GM12878 (cell line): ENCODE measurements around the gene TMEM61. TPM values are rescaled to one million over a fixed set of nuclear protein-coding genes. Genes with fewer than 3 reads are reported as not detected.
A peak's percentile ranks its signal among the peaks of the same experiment; 100 is the strongest.

Experiments
- ATAC-seq: fragments of 200-7000 bp; cut with Tn5 transposase; 3 replicates; pipeline ENCODE4 v1.9.1; 2020; ENCODE audit warnings: mild to moderate bottlenecking, moderate library complexity
- BruUV-seq: library from RNA; stranded (reverse); fragments of 400-500 nt; replicated peaks from 2 replicates; lab custom pipeline; 2021; lab: Mats Ljungman, UMichigan
- CTCF ChIA-PET: fragments of 300-600 bp; sonication (Branson Sonifier 250); formaldehyde crosslinking; extraction: SDS; loops from one replicate; lab custom pipeline; 2021; ENCODE audit warnings: inconsistent platforms; lab: Yijun Ruan, JAX
- POLR2A ChIA-PET: fragments of 350-600 bp; formaldehyde crosslinking; extraction: SDS; loops from one replicate; lab custom pipeline; 2021; ENCODE audit warnings: inconsistent platforms; lab: Charles Lee
- RAD21 ChIA-PET: fragments of 300-600 bp; sonication (Branson Sonifier 250); formaldehyde crosslinking; loops from one replicate; lab custom pipeline; 2023; ENCODE audit warnings: antibody characterized with exemption; ENCODE audit not compliant: unreplicated experiment; lab: Charles Lee
- SMC1A ChIA-PET: fragments of 300-600 bp; sonication (Branson Sonifier 250); formaldehyde crosslinking; loops from one replicate; lab custom pipeline; 2023; ENCODE audit not compliant: unreplicated experiment, uncharacterized antibody; lab: Charles Lee
- DNase-seq: peaks from one replicate; pipeline ENCODE4 v3.0.0-alpha.2; 2011; ENCODE audit warnings: low read depth, low spot score
- FAIRE-seq: peaks from 3 replicates; lab custom pipeline; 2011; peaks lifted over from hg19 to GRCh38; lab: Jason Lieb, UNC
- H2AFZ ChIP-seq: 2 replicates; pipeline ENCODE4 v1.6.0; 2011; ENCODE audit warnings: low read depth, low read length, control low read depth; ENCODE audit not compliant: control insufficient read depth
- H3K27ac ChIP-seq: 2 replicates; pipeline ENCODE4 v1.5.1; 2011; ENCODE audit warnings: control low read depth; ENCODE audit not compliant: control insufficient read depth, insufficient read depth
- H3K27me3 ChIP-seq, 2 experiments: replicated peaks in 1 of 2; 2 replicates each; pipeline versions ENCODE4 v1.6.0 to v1.6.1; 2011; ENCODE audit warnings: low read length in 1 of 2; ENCODE audit not compliant: control insufficient read depth in 2 of 2, insufficient read depth in 2 of 2
- H3K36me3 ChIP-seq, 2 experiments: 2 replicates each; pipeline ENCODE4 v1.5.1; 2011; ENCODE audit warnings: low read length in 1 of 2; ENCODE audit not compliant: control insufficient read depth in 2 of 2, insufficient read depth in 2 of 2
- H3K4me1 ChIP-seq: 2 replicates; pipeline ENCODE4 v1.6.1; 2011; ENCODE audit warnings: mild to moderate bottlenecking, low read length, moderate library complexity, mixed read lengths; ENCODE audit not compliant: control insufficient read depth, insufficient read depth
- H3K4me2 ChIP-seq: 2 replicates; pipeline ENCODE4 v1.6.0; 2011; ENCODE audit warnings: control low read depth; ENCODE audit not compliant: control insufficient read depth, insufficient read depth
- H3K4me3 ChIP-seq: fragments of 200-600 bp; sonication (generic); 2 replicates; pipeline ENCODE4 v1.5.1; 2016
- H3K79me2 ChIP-seq: 2 replicates; pipeline ENCODE4 v1.6.0; 2011; ENCODE audit warnings: low read length; ENCODE audit not compliant: control insufficient read depth, insufficient read depth
- H3K9ac ChIP-seq: 2 replicates; pipeline ENCODE4 v1.8.0; 2011; ENCODE audit warnings: low read length, control low read depth, mixed read lengths; ENCODE audit not compliant: control insufficient read depth, insufficient read depth
- H3K9me3 ChIP-seq: replicated peaks from 3 replicates; pipeline ENCODE4 v1.5.1; 2011; ENCODE audit warnings: mild to moderate bottlenecking, low read length; ENCODE audit not compliant: control insufficient read depth, insufficient read depth
- H4K20me1 ChIP-seq: 2 replicates; pipeline ENCODE4 v1.6.0; 2011; ENCODE audit not compliant: control insufficient read depth, insufficient read depth
- CTCF ChIP-seq, 3 experiments: IDR thresholded peaks in 2 of 3; conservative IDR thresholded peaks in 1 of 3; 2 replicates each; pipeline ENCODE4 v1.5.1; 2011; ENCODE audit warnings: low read depth in 3 of 3, low read length in 3 of 3, mild to moderate bottlenecking in 3 of 3, control low read depth in 2 of 3, moderate library complexity in 2 of 3, inconsistent platforms in 1 of 3, mixed read lengths in 1 of 3; ENCODE audit not compliant: control insufficient read depth in 2 of 3, insufficient read depth in 1 of 3; ENCODE audit errors: extremely low read depth in 1 of 3
- ELK1 ChIP-seq: IDR thresholded peaks from 2 replicates; pipeline ENCODE4 v1.6.1; 2012; ENCODE audit warnings: low read depth, low read length, improper control_type of control experiment
- ESRRA ChIP-seq: IDR thresholded peaks from 2 replicates; pipeline ENCODE4 v1.6.1; 2012; ENCODE audit warnings: mild to moderate bottlenecking, low read length, improper control_type of control experiment
- GABPA ChIP-seq: IDR thresholded peaks from 2 replicates; pipeline ENCODE4 v1.6.1; 2014; ENCODE audit warnings: antibody characterized with exemption, low read depth, mild to moderate bottlenecking, inconsistent platforms
- HSF1 ChIP-seq: fragments of 150-350 bp; IDR thresholded peaks from 2 replicates; pipeline ENCODE4 v1.6.1; 2014; ENCODE audit warnings: mild to moderate bottlenecking, low read depth, low read length
- IRF5 ChIP-seq: fragments of 450-650 bp; IDR thresholded peaks from 2 replicates; pipeline ENCODE4 v1.6.1; 2017; ENCODE audit warnings: borderline replicate concordance
- KDM1A ChIP-seq: fragments of 200-600 bp; sonication (generic); IDR thresholded peaks from 2 replicates; pipeline ENCODE4 v1.6.1; 2016; ENCODE audit warnings: borderline replicate concordance
- MTA3 ChIP-seq: IDR thresholded peaks from 2 replicates; pipeline ENCODE4 v1.6.1; 2012; ENCODE audit warnings: low read length, inconsistent platforms, borderline replicate concordance
- PAX5 ChIP-seq: IDR thresholded peaks from 2 replicates; pipeline ENCODE4 v1.6.1; 2011; ENCODE audit warnings: low read depth, low read length, borderline replicate concordance
- RB1 ChIP-seq: fragments of 450-650 bp; formaldehyde crosslinking; IDR thresholded peaks from 2 replicates; pipeline ENCODE4 v1.6.1; 2017; ENCODE audit warnings: mild to moderate bottlenecking, borderline replicate concordance
- SREBF1 ChIP-seq: IDR thresholded peaks from 2 replicates; pipeline ENCODE4 v1.6.1; 2012; ENCODE audit warnings: mild to moderate bottlenecking, low read length
- TCF12 ChIP-seq: IDR thresholded peaks from 2 replicates; pipeline ENCODE4 v1.6.1; 2011; ENCODE audit warnings: low read depth, mild to moderate bottlenecking, low read length
- WGBS: methylation state at CpG from one replicate; pipeline ENCODE4 v1.1.6; 2016; ENCODE audit warnings: low lambda C conversion rate; ENCODE audit not compliant: insufficient replicate concordance, insufficient coverage; ENCODE audit errors: missing lambda C conversion rate; 5-methylcytosine and 5-hydroxymethylcytosine counted together
- in situ Hi-C: fragments of 300-500 bp; cut with MboI; formaldehyde crosslinking; loops from 9 replicates; pipeline ENCODE4 v1.14.3; 2018; ENCODE audit warnings: mixed read lengths
- intact Hi-C: fragments of 100-400 bp; cut with micrococcal nuclease; formaldehyde crosslinking; loops from one replicate; pipeline ENCODE4 v1.14.2; 2022; ENCODE audit not compliant: unreplicated experiment
- polyA plus RNA-seq, 11 experiments: library from polyadenylated mRNA; depleted of rRNA in 4 of 11; unstranded in 6 of 11; stranded (reverse) in 5 of 11; fragments of >200 nt; fragmentation: Nextera tagmentation in 4 of 11; fragmentation: Illumina TruSeq in 1 of 11; extraction: Ambion mirVana in 4 of 11; extraction: Trizol in 1 of 11; gene quantifications; 1 replicate in 1 of 11; 2 replicates in 10 of 11; pipeline versions ENCODE4 v1.2.1 to v1.2.3, GENCODE V29; 2011 to 2016; ENCODE audit warnings: inconsistent platforms in 2 of 11, missing spikeins in 2 of 11, low read depth in 1 of 11
- total RNA-seq, 4 experiments: library from RNA; depleted of rRNA in 3 of 4; stranded (reverse); fragments of >200 nt in 3 of 4; fragmentation: Illumina TruSeq in 1 of 4; extraction: Trizol in 1 of 4; gene quantifications; 2 replicates each; pipeline versions ENCODE4 v1.2.1 to v1.2.3, GENCODE V29; 2013 to 2021
- TF ChIP-seq, protein P1 (sequence below): fragments of 450-650 bp; formaldehyde crosslinking; IDR thresholded peaks from 2 replicates; pipeline ENCODE4 v1.4.0; 2020; ENCODE audit warnings: mild to moderate bottlenecking, moderate library complexity

The TMEM61 gene
- total and polyA plus RNA-seq, 10 of the 15 experiments (the other 5 are each of a cell fraction or from before 2014, with no cell fraction given), result not detected

DNA sequence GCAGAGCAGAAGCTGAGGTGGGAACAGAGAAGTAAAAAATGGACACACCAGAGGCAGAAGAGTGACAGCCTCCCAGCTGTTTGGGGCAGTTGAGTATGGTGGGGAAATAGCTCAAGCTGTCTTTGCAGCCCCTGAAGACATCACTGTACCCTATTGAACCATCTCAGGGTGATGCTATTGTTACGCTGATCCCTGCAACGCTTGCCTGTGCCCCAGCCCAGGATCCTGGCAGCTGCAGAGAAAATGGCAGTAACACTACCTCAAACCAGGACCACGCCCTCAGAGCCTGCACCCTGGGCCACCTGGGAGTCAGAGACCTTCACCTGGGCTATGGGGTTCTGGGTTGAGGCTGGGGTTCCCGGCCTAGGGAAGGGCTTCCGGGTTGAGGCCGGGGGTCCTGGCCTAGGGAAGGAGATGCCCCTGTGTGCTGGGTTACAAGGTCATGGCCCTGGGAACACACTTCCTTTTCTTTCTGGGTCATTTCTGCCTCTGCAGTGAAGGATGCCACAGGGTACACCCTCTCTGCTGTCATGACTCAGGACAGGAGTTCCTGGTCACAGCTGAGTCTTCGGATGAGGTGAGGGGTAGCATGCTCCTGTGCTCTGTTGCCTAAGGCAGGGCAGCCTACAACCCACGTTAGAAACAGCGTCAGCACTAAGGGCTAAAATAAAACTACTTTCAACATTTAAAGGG, 29.9 kb downstream of the TMEM61 start:
- H3K4me1 ChIP-seq, result no peaks in the 10 kb centered on the region
- no peak for DNase-seq
- H4K20me1 ChIP-seq, result no peaks in the 10 kb centered on the region
- no peaks in the 10 kb centered on the region; the same call in 2 of the 3 replicates for H3K9me3 ChIP-seq
- POLR2A ChIA-PET, result no interaction called here
- H2AFZ ChIP-seq, result no peak overlapping the region
- H3K79me2 ChIP-seq, result no peaks in the 10 kb centered on the region
- no peak for FAIRE-seq
- CTCF ChIA-PET, result interaction anchor here (0.6 to 14.2 kb wide), 2 partner anchors 8 to 63 kb away, joined by 4 to 218 read pairs; no protein-coding TSS in a partner anchor
- no peak overlapping the region for H3K4me2 ChIP-seq
- intact Hi-C loops, result no loop called here
- in situ Hi-C loops, result no loop called here
- RAD21 ChIA-PET, result interaction anchor here (0.6 to 1.4 kb wide), 2 partner anchors 14 to 65 kb away, joined by 3 to 6 read pairs; no protein-coding TSS in a partner anchor
- H3K27me3 ChIP-seq, result no peaks in the 10 kb centered on the region; a peak in 2 of 4 replicates
- no peak overlapping the region for H3K27ac ChIP-seq
- ATAC-seq, result peak; percentile 39
- SMC1A ChIA-PET, result interaction anchor here (0.8 to 0.9 kb wide), 2 partner anchors 65 to 70 kb away, joined by 3 to 4 read pairs; no protein-coding TSS in a partner anchor
- no peak overlapping the region for H3K9ac ChIP-seq
- 35% methylated on average over 9 of the region's 9 CpGs for WGBS
- no TSS peak for BruUV-seq
- no peaks in the 10 kb centered on the region for H3K36me3 ChIP-seq
- no peak overlapping the region for H3K4me3 ChIP-seq
- TF ChIP-seq IRF5, result no peak
- no peak for TF ChIP-seq HSF1
- TF ChIP-seq ELK1, result no peak
- no peak for TF ChIP-seq RB1
- TF ChIP-seq KDM1A, result no peak
- TF ChIP-seq MTA3, result no peak
- TF ChIP-seq PAX5, result no peak
- no peak for TF ChIP-seq GABPA
- TF ChIP-seq SREBF1, result no peak
- TF ChIP-seq, protein P1, sequence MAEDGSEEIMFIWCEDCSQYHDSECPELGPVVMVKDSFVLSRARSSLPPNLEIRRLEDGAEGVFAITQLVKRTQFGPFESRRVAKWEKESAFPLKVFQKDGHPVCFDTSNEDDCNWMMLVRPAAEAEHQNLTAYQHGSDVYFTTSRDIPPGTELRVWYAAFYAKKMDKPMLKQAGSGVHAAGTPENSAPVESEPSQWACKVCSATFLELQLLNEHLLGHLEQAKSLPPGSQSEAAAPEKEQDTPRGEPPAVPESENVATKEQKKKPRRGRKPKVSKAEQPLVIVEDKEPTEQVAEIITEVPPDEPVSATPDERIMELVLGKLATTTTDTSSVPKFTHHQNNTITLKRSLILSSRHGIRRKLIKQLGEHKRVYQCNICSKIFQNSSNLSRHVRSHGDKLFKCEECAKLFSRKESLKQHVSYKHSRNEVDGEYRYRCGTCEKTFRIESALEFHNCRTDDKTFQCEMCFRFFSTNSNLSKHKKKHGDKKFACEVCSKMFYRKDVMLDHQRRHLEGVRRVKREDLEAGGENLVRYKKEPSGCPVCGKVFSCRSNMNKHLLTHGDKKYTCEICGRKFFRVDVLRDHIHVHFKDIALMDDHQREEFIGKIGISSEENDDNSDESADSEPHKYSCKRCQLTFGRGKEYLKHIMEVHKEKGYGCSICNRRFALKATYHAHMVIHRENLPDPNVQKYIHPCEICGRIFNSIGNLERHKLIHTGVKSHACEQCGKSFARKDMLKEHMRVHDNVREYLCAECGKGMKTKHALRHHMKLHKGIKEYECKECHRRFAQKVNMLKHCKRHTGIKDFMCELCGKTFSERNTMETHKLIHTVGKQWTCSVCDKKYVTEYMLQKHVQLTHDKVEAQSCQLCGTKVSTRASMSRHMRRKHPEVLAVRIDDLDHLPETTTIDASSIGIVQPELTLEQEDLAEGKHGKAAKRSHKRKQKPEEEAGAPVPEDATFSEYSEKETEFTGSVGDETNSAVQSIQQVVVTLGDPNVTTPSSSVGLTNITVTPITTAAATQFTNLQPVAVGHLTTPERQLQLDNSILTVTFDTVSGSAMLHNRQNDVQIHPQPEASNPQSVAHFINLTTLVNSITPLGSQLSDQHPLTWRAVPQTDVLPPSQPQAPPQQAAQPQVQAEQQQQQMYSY (CRISPR knock-in tag), result no peak
- TF ChIP-seq TCF12, result no peak
- no peak for TF ChIP-seq ESRRA
- no peak for TF ChIP-seq CTCF (IDR thresholded peaks at IDR 0.05 in 2 of 3, conservative IDR thresholded peaks at IDR 0.05 in 1 of 3; ENCODE audit: control insufficient read depth in 2 of 3, extremely low read depth in 1 of 3, insufficient read depth in 1 of 3, low read depth in 3 of 3, low read length in 3 of 3)
